ENCODE results near the gene MORC3. TPM values are rescaled to one million over a fixed set of nuclear protein-coding genes. Genes with fewer than 3 reads are reported as not detected.

The MORC3 gene
- total and polyA plus RNA-seq, 9 of the 15 experiments (the other 6 are each of a cell fraction or from before 2014, with no cell fraction given), result 12.7 to 53.7 (median 36.0) TPM

- TF ChIP-seq ZNF512 (tag; IDR thresholded peaks at IDR 0.05), result peak; percentile 66; the same call in 1 of the 2 replicates
- TF ChIP-seq SMC3 (conservative IDR thresholded peaks at IDR 0.05; ENCODE audit: insufficient read depth, low read depth, low read length), result no peak
- no peak for TF ChIP-seq ATF7 (IDR thresholded peaks at IDR 0.05)
- 0 out of 2 replicates have a peak, but pooled peaks have one; percentile 34 for TF ChIP-seq POLR2A (conservative IDR thresholded peaks at IDR 0.05)
- TF ChIP-seq KLF6 (CRISPR knock-in tag; IDR thresholded peaks at IDR 0.05; ENCODE audit: borderline replicate concordance), result no peak
- 0 out of 2 replicates have a peak, but pooled peaks have one; percentile 22 for TF ChIP-seq ZBTB5 (IDR thresholded peaks at IDR 0.05)
- no peak for TF ChIP-seq WHSC1 (IDR thresholded peaks at IDR 0.05; ENCODE audit: low read length)
- TF ChIP-seq TCF3 (CRISPR knock-in tag; IDR thresholded peaks at IDR 0.05), result peak; percentile 42; the same call in 1 of the 2 replicates
- TF ChIP-seq CREB3 (tag; conservative IDR thresholded peaks at IDR 0.05; ENCODE audit: low read depth), result no peak
- TF ChIP-seq FOXK2 (conservative IDR thresholded peaks at IDR 0.05 in 1 of 2, IDR thresholded peaks at IDR 0.05 in 1 of 2; ENCODE audit: low read depth in 2 of 2), result peak in 1 of 2 experiments; percentile 15; a peak in 2 of 4 replicates
- TF ChIP-seq TCF7L2 (IDR thresholded peaks at IDR 0.05; ENCODE audit: low read depth, low read length), result no peak
- TF ChIP-seq ZFPM2 (CRISPR knock-in tag; IDR thresholded peaks at IDR 0.05), result no peak
- no peak for TF ChIP-seq MCM5 (IDR thresholded peaks at IDR 0.05; ENCODE audit: low read depth)
- no peak for TF ChIP-seq CLOCK (CRISPR knock-in tag; IDR thresholded peaks at IDR 0.05; ENCODE audit: borderline replicate concordance)
- no peak for TF ChIP-seq NUFIP1 (IDR thresholded peaks at IDR 0.05; ENCODE audit: partially characterized antibody)
- TF ChIP-seq ADNP (tag; IDR thresholded peaks at IDR 0.05), result no peak
- TF ChIP-seq ZNF175 (CRISPR knock-in tag; IDR thresholded peaks at IDR 0.05; ENCODE audit: low read depth), result no peak
- TF ChIP-seq ZNF146 (CRISPR knock-in tag; IDR thresholded peaks at IDR 0.05; ENCODE audit: unreplicated experiment), result no peak
- TF ChIP-seq THRAP3 (IDR thresholded peaks at IDR 0.05; ENCODE audit: borderline replicate concordance), result peak; percentile 89
- TF ChIP-seq ZNF830 (CRISPR knock-in tag; IDR thresholded peaks at IDR 0.05), result no peak
- TF ChIP-seq FOXJ2 (tag; IDR thresholded peaks at IDR 0.05), result no peak
Observed at GRCh38 chr21:36321325-36322082, 1.5 kb downstream of the MORC3 start (continued).
